ENCODE results near the gene APOBEC3B.
"Not testable (repeated sequence)": the region's sequence is repeated elsewhere in the genome, so short reads cannot be mapped to it uniquely, and the experiment has no call there.

DNA sequence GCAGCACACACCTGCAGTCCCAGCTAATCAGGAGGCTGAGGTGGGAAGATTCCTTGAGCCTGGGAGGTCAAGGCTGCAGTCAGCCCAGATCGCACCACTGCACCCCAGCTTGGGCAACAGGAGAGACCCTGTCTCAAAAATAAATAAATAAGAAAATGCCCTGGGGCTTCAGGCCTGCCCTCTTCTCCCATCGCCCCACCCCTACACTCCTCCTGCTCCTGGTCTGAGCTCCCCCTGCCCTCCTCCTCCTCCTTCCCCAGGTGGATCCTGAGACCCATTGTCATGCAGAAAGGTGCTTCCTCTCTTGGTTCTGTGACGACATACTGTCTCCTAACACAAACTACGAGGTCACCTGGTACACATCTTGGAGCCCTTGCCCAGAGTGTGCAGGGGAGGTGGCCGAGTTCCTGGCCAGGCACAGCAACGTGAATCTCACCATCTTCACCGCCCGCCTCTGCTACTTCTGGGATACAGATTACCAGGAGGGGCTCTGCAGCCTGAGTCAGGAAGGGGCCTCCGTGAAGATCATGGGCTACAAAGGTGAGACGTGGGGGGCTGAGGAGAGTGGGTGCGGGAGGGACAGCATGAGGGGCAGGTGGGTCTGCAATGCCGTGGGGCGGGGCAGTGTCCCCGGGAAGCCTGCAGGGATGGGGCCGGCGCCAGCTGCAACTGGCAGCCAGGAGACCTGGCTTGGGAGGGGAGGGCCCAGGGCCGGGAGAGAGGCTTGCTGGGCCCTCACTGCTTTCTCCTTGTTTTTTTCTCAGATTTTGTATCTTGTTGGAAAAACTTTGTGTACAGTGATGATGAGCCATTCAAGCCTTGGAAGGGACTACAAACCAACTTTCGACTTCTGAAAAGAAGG, 49.5 kb downstream of the APOBEC3B start:
- not testable (repeated sequence) for TF ChIP-seq CTCF (IDR thresholded peaks at IDR 0.05; ENCODE audit: control extremely low read depth in 1 of 3, insufficient read depth in 1 of 3, low read depth in 1 of 3, low read length in 3 of 3); CBX8 (IDR thresholded peaks at IDR 0.05; ENCODE audit: borderline replicate concordance, low read depth, low read length); RBBP5 (IDR thresholded peaks at IDR 0.05; ENCODE audit: borderline replicate concordance, low read depth, low read length); YY1 (IDR thresholded peaks at IDR 0.05; ENCODE audit: low read depth, low read length); POLR2A (IDR thresholded peaks at IDR 0.05; ENCODE audit: control extremely low read depth in 1 of 2, low read depth in 2 of 2, low read length in 2 of 2); MAX (IDR thresholded peaks at IDR 0.05); BRCA1 (IDR thresholded peaks at IDR 0.05; ENCODE audit: low read depth, low read length); TAF1 (IDR thresholded peaks at IDR 0.05; ENCODE audit: low read depth, low read length); EZH2 (IDR thresholded peaks at IDR 0.05; ENCODE audit: low read depth, low read length, severe bottlenecking); SP4 (IDR thresholded peaks at IDR 0.05; ENCODE audit: low read length); HDAC6 (IDR thresholded peaks at IDR 0.05; ENCODE audit: low read depth, low read length); POLR2AphosphoS5 (IDR thresholded peaks at IDR 0.05; ENCODE audit: low read depth, low read length)
